GM21825 (cell line): ENCODE data around the gene SERPINA6.
"Not testable (repeated sequence)": the region's sequence is repeated elsewhere in the genome, so short reads cannot be mapped to it uniquely, and the experiment has no call there.

Experiments
- ATAC-seq: cut with Tn5 transposase; IDR thresholded peaks from one replicate; pipeline ENCODE4 v1.9.1; 2021; ENCODE audit warnings: mild to moderate bottlenecking, moderate library complexity; ENCODE audit not compliant: unreplicated experiment

The SERPINA6 gene

GRCh38 chr14:94293578-94293924 lies 29.6 kb downstream of the SERPINA6 start:
- ATAC-seq, result no peak

GRCh38 chr14:94292872-94293577 lies 30.1 kb downstream of the SERPINA6 start, which contains the start of gene SERPINA10:
TSS of gene SERPINA10 (minus strand) at chr14:94293268. CDS start at chr14:94290593, 2,675 bp downstream.
- no peak for ATAC-seq

GRCh38 chr14:94292526-94292871 lies 30.6 kb downstream of the SERPINA6 start:
- no peak for ATAC-seq

- no peak for ATAC-seq
Observed at GRCh38 chr14:94291906-94292525, 31.1 kb downstream of the SERPINA6 start.

GRCh38 chr14:94291159-94291905 lies 31.8 kb downstream of the SERPINA6 start:
- ATAC-seq, result no peak

GRCh38 chr14:94290197-94290596 lies 32.9 kb downstream of the SERPINA6 start:
- ATAC-seq, result no peak

GRCh38 chr14:94288610-94289465 lies 34.3 kb downstream of the SERPINA6 start:
- no peak for ATAC-seq

- ATAC-seq, result no peak
Observed at GRCh38 chr14:94285158-94285557, 38.0 kb downstream of the SERPINA6 start.

- no peak for ATAC-seq
Observed at GRCh38 chr14:94284221-94284620, 38.9 kb downstream of the SERPINA6 start.

- no peak for ATAC-seq
Observed at GRCh38 chr14:94282991-94283723, 40.0 kb downstream of the SERPINA6 start.

GRCh38 chr14:94278731-94279130 lies 44.4 kb downstream of the SERPINA6 start:
- no peak for ATAC-seq

- ATAC-seq, result not testable (repeated sequence)
Observed at GRCh38 chr14:94276898-94277561, 46.1 kb downstream of the SERPINA6 start.

- ATAC-seq, result no peak
Observed at GRCh38 chr14:94269156-94269555, 54.0 kb downstream of the SERPINA6 start.

- not testable (repeated sequence) for ATAC-seq
Observed at GRCh38 chr14:94268582-94268981, 54.6 kb downstream of the SERPINA6 start.

GRCh38 chr14:94267352-94267751 lies 55.8 kb downstream of the SERPINA6 start:
- no peak for ATAC-seq

GRCh38 chr14:94264195-94264594 lies 58.9 kb downstream of the SERPINA6 start:
- not testable (repeated sequence) for ATAC-seq
